Dedifferentiated amniotic fluid mesenchymal stem cell (primary cell): ENCODE results near the gene ANKS1B.

Source experiments
- DNase-seq: peaks from one replicate; pipeline ENCODE4 v3.0.0-alpha.2; 2016; ENCODE audit errors: extremely low spot score

Gene ANKS1B

DNA sequence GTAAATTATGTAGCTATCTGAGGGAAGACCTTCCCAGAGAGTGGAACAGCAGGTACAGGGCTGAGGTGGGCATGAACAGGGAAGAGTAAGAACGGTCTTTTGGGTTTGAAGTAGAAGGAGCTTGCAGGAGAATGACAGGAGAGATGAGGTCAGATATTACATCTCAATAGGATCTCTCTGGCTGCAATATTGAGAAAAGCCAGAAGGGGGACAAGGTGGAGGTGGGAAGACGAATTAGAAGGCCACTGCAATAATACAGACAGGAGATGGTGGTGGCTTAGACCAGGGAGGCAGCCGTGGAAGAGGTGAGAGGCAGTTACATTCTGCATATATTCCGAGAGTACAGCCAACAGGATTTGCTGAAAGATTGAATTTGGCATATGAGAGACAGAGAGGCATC lies 1029.5 kb downstream of the ANKS1B start:
- DNase-seq: no peak

DNA sequence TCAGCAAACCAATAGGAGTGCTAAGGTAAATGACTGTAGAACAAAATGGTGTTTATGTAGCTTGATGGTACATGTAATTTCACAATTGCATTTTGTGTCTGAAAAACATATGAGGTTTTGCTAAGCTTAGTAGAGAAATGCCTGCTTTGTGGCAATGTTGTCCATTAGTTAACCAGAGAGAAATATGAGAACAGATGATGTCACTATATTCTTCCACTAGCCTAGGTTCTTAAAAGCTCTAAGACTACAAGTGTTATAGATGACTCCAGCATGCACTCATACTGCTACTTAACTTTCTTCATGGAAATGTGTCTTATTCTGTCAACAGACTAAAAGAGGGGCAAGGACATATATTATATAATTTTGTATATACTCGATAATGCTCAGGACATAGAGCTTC lies 1030.2 kb downstream of the ANKS1B start:
- no peak for DNase-seq

DNA sequence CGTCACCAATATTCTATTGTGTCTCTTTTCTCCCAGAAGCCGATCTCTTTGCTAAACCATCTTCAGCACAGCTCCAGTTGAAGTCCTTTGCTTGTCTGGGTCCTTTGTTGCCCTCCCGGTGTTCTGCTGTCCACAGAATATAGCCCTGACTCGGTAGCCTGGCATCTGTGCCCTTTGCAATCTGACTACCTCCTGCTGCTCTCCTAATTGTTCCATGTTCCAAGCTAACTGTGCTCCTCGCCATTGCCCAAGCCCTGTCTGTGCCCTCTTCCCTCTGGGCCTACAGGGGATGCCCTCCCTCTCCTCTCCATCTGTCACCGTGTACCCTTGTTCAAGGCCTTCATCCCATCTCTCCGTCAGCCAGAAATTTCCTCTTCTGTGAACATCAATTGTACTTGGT lies 1033.3 kb downstream of the ANKS1B start:
- no peak for DNase-seq

DNA sequence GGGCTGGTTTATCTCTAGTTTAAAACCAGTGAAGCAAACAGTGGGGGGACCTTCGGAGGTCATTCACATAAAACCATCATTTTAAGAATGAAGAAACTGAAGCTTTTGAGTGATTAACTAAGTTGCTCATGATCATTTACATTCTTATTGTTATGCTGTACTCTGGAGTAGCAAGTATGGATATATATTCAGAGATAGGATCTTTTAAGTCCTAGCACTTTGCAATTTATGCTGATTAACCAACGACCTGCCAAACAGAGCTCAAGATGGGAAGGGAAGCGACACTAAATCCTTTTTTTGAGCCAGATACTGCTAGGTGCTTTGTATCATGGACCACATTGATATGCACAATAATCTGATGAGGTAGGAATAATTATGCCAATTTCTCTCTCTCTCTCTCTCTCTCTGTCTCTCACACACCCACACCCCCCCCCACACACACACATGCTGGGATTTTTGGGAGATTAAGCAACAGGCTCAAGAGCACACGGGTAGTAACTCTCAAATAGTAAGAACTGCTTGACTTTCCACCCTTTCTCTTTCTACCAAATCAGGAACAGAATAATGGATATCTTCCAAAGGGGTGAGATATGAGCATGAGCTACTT lies 1036.3 kb downstream of the ANKS1B start:
- DNase-seq: no peak

DNA sequence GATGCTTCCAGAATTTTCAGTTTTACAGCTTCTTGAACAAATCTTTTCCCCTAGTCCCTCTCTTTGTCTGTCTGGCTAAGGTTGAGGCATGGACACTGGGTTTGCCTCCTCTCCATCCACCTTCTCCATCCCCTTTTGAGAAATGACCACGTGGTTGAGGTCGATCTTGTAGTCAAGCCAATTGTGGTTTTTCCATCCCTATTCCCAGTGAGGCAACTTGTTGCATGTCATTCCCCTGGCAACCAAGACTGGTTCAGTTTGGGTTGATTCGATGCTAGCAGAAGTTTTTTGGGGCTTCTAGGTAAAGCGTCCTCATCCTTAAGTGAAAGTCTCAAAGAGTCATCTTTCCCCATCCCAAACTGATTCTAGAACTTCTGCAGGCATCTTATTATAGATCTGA lies 1038.9 kb downstream of the ANKS1B start:
- DNase-seq: no peak

DNA sequence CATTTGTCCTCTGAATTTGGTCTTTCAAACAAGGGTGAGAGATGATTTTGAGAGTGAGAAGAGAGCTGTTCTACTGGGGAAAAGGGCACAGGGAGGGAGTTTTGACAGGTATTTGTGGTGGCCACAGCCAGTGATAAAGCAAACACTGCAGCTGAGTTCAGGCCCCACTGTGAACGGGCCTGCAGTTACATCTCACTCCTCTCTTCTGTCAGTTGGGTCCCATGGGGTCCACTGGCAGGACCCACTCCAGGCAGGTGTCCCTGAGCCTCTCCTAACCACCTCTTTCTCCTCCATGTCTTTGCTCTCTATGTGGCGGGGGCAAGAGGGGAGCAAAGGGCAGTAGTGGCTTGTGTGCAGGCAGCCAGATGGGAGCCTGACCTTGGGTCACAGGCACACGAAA lies 1044.8 kb downstream of the ANKS1B start:
- DNase-seq: no peak

DNA sequence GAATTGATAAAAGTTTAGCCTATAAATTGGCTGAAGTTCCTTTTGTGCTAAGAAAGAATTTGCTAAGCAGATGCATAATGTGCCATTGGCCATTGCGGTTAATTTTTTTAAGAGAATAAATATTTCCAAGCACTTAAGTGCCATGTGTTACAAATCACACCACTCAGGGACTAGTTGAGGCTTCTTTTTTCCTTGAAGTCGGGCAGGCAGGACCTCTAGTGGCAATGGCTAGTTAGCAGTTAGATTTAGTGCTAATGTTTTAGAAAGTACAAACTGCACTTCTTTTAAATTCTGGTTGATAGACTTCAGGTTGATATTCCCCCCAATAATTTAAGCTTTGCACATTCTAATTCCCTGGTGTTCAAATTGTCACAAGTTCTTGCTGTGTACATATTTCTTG lies 1045.4 kb downstream of the ANKS1B start:
- DNase-seq: peak; percentile 55

DNA sequence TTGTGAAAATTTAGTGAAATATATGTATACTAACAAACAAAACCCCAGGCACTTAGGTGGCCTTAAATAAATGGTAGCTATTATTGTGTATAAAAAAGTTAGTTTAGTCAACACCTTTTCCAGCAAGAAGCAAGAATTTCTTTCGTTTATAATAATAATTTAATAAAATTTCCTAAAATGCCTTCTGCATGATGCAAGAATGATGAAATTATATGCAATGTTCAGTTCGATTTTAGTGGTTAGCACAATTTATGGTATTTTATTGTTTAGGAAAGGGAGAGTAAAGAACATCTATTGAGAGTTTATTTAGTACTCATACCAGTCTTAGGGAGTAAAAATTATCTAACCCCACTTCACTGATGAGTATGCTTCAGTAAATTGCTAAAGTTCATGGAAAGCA lies 1048.9 kb downstream of the ANKS1B start:
- no peak for DNase-seq

DNA sequence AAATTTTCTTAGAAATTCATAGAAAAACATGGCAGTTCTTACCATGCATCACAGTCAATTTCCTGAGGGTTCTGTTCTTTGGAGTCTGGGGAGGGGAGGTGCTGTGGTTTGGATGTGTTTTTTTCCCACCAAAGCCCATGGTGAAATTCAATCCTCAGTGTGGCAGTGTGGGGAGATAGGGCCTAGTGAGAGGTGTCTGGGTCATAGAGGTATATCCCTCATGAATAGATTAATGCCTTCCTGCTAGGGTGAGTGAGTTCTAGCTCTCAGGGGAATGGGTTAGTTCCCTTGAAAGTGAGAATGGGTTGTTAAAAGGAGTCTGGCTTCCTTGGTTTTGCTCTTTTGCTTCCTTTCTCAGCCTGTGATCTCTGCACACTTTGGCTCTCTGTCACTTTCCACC lies 1061.9 kb downstream of the ANKS1B start:
- DNase-seq: no peak

DNA sequence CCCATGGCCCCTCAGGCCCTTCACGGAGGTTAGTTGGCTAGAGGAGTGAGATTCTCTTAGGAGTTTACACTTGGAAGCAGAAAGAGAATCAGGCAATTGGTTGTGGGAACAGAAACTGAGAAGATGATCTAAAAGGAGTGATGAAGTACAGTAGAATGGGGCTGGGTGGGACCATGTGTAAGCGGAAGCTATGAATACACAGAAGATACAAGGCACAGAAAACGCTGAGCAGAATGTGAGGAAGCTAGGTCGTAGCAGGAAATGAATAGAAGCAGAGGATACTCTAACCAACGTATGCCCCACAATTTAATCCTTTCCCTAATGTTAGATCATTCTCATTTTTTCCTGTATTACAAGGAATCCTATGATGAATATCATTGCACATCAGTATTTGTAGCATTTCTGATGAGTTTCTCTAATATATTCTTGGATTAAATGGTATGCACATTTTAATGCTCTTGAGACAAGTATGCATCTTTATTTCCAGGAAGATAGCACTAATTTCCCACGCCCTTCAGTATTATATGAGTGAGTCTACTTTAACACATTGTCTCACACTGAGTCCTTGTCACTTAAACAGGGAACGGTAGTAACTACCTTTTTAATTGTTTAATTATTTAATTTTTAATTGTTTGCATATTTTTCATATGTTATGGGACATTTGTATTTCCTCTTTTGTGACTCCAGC lies 1066.4 kb downstream of the ANKS1B start:
- no peak for DNase-seq

DNA sequence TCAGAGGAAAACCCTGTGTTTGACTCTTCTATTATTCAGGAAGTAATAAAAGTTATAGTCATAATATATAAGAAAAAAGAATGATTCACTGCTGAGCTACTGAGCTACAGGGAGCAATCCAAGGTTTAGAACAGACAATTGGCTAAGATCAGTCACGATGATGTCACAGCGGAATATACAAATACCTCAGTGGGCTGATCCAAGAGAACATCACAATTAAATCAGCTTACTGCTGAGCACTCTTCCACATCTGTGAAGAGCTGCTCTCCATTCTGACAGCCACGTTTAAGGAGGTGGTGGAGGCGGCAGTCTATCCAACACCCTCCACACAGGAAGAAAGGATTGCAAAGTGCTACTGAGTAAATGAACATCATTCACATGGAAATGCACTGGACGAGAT lies 1068.6 kb downstream of the ANKS1B start:
- DNase-seq: no peak

DNA sequence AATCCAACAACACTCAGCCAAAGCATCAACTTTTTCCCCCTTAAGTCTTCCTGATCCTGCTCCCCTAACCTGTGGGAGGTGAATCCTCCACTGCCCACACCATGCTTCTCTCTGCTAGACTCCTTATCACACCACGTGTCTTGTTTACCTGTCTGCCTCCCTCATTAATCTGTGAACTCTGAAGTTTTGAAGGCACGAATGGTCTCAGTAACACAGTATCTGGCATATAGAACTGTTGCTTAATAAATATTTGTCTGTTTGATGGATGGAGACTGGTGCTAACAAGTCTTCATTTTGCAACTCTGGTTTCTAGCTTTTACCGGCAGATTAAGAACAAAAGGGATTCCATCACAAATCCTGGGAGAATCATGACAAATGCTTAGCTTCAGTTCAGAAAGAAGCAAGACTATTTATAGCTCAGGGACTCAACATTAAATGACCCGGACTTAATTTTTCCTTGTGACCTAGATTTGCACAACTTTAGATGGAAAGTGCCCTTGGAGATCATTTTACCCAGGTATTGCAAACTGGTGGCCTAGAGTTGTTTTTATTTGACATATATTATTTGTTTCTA lies 1072.2 kb downstream of the ANKS1B start:
- no peak for DNase-seq

DNA sequence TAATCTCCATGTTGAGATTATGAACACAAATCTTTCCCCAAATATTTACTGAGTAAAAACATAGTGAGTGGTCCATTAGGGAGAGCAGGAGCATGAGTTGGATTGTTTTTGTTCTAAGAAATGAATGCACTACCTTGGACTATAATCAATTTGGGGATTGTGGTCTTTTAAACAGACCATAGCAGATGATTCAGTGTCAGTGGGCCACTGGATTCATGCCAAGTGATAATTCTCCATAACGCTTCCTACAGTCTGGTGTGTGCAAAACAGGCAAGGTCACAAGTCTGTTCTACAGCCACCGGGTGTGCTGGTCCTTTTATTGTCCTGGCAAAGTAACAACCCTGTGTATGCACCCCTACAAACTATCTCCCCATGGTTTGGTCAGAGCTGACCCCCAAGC lies 1073.3 kb downstream of the ANKS1B start:
- DNase-seq: no peak

DNA sequence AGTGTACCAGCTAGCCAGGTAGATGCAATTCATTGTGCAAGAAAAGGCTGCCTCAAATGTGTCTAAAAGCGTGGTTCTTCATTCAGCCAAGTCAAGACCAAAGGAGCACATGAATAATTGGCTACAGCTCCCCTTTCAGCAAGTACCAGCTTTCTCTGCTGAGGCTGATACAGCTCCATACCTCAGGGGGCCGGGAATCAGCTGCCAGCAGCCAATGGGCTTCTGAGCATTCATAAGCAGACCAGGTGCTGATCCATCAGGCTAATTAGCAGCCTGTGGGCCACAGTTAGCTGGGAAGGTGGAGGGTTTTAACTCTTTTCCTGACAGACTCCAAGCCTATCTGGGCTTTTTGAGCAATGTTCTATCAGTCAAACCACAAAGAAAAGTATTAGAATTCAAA lies 1075.0 kb downstream of the ANKS1B start:
- no peak for DNase-seq

DNA sequence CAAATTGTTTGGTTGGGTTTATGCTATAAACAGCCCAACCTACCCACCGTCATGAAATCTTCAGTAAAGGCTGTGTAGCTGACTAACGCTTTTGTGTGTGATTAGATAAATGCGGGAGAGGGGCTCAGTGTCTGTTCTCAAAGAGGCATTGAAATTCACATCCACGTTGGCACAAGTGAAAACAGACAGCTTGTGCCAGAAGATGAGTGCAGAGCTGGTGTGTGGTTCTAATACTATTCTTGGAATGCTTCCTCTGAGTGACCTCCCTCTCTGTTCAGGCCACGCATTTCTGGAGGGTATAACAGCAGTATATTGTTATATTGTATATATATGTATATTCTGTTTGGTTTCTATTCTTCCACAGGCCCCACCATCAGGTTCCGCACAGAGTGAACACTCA lies 1075.9 kb downstream of the ANKS1B start:
- DNase-seq: no peak

DNA sequence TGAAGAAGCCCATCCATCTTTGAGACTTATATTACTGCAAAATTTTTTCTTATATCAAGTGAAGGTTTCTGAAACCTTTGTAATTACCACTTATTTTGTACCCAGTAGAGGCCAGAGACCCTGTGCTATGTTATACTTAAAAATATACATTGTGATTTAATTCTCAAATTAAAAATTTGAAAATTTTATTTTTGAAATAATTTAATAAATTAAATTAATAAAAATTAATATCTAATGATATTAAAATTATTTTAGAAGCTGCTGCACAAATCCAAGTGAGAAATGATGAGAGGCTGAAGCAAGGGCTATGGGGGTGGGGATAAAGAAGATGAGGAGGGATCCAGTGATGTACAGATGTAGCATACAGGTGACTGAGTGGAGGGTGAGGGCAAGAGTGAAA lies 1080.9 kb downstream of the ANKS1B start:
- no peak for DNase-seq

DNA sequence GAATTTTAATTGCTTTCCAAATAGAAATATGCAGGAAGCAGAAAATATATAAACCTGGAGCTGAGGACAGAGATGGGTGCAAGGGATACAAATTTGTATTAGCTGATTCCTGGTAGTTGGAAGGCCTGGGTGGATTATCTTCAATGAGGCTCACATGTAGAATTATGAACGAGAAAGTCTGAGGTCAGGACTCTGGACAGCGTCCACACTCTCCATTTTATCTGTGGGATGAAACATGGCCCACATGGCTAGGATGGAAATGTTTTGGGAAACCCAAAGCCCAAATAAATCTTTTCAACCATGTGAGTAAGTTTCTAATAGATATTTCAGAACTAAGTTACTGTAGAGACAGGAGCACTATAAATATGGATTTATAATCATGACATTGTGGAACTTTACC lies 1083.5 kb downstream of the ANKS1B start:
- no peak for DNase-seq

DNA sequence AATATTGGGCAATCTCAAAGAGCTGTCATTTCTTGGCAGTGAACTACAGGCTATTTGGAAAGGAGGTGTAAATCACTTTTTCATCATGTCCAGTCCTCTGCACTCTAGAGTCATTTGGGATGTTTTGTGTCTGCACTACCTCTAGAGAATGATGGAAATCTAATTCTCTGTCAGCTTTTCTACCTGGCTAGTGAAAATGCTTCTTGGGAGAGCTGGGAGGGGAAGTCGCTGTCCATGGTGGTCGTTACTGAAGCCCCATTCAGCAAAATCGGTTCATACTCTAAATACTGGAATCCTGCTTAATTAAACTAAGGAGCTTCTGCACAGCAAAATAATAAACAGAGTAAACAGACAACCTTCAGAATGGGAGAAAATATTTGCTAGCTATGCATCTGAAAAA lies 1087.8 kb downstream of the ANKS1B start:
- DNase-seq: no peak

DNA sequence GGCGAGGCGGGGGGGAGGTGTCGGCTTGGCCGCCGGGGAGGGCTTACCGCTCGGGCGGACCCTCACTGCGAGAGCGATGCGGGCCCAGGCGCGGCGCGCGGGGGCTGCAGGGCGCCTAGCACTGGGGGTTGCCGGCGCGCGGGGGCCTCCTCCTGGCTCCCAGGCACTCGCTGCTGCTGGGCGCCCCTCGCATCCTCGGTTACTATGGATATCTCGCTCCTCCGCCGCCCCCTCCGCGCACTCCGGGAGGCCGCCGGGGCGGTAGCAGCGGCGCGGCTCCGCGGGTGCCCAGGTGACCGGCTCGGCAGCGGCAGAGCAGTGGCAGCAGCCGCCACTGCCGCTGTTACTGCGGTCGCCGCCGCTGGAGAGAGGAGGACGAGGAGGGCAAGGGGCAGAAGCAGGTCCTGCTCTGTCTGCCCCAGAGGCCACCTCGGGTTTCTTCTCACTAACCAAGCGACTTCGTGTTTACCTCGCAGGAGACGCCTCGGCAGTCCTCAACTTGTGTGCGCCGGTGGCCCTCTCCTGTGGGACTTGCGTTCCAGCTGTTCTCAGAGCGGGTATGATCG lies 1089.6 kb downstream of the ANKS1B start:
- no peak for DNase-seq

DNA sequence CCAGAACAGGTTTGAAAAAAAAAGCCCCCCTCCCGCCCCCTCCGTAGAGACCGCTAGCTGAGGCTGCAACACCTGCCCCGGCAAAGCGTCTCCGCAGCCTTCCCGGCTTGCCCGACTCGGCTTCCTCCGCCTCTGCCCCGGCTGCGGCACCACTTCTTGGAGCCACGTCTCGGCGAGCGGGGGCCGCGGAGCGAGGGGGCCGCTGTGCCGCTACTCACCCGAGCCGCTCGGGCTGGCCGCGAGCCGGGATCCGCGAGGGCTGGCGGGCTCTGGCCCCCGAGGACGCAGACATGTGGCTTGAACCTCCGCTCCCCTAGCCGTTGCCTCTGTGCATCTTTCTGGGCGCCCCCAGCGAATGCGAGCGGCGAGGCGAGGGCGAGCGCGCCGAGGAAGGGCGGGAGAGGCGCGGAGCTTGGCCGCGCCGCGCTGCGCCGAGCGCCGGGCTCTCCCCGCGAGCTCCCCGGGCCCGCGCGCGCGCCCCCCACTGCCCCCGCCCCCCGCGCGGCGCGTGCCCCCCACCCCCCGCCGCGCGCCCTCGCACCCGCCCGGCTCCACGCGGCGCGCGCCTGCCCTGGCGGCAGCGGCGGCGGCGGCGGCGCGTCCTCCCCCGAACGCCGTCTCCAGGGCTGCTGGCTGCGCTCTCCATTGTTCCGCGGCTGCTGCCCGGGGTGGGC lies 1090.2 kb downstream of the ANKS1B start:
- no peak for DNase-seq

DNA sequence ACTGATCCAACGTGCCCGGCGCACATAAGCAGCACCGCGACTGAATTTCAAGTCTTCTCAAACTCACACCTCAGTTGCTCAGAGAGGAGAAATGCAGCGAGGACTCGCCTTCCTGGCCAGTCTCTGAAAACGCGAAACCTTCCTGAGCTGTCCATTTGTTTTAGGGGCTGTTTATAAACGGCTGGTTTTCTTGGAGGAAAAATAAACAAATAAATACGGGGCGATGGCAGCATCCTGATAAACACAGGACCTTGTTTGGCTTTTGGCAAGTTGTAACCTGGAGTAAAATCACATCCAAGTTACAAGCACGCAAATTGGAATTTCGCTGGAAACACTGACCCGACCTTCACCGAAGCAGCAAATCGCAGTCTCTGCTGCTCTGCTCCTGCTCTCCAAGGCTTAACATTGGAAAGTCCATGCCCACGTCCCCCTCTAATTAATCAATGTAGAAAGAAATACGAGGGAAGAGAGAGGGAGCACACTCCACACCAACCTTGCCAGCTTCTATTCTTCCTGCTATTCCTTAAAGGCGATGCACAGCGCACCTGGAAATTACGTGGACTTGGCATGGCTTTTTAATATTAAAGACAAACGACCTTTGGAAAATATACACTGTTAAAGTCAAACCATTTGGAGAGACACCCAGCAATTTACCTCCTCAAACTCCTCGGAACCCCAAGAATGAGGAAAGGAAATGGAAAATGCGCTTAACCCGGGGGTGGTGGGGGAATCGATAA lies 1090.9 kb downstream of the ANKS1B start:
- no peak for DNase-seq

DNA sequence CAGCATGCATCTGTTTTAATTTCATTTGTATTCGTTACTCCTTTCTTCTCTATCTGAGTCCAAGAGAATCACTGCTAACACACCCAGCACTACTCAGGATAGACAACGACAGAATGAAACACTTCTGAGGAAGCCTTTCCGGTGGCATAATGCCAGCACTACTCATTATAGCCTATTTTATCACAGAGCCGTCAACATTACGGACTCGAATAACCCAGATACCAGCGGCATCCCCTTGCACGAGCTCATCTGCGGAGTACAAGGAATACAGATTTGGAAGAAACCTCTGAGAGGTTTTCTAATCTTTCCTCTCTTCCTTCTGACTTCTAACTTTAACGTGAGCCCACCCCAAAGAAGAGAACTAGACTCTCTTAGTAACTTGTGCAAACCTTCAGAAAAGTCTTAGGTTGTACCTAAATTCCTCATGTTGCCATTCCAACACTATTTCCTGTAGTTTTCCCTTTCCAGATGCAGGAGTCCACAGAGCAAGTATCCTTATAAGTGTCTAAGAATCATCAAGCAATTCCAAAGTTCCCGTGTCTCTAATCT lies 1091.5 kb downstream of the ANKS1B start:
- DNase-seq: no peak
